HG02623 (cell line): ENCODE results near the gene RPS21.

ENCODE experiments used
- ATAC-seq: cut with Tn5 transposase; IDR thresholded peaks from one replicate; pipeline ENCODE4 v1.9.1; 2021; ENCODE audit warnings: moderate library complexity; ENCODE audit not compliant: unreplicated experiment

RPS21 gene

DNA sequence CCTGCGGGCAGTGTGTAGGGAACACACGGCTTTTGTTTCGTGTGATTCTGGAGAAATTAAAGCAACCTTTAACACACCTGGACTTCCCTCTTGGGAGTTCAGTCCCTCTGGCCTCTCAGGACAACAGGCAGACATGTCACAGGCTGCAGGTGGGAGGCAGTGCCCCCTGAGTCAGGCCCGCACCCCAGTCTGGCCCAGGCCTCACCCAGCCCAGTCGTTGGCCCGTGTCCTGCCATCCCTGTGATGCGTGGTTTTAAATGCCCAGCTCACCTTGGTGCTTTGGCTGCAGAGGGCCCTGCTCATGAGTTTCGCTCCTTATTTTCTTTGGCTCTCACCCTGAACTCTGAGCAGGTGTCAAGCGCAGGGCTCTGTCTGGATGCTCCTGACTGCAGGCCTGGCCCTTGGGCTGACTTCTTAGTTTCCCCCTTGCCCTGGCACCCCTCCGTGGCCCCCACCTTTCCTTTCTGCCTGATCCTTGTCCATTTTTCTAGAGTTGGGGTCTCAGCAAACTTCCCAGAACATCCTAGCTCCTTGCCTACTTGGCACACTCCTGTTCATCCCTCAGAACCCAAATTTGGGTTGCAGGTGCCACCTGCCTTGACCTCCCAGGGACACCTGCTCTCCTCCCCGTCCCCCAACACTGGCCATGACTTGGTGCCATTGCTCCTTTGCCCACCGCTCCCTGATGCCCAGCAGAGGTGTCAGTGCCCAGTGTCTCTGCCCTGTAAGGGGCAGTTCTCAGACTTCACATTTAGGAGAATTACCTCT is 22.4 kb downstream of the RPS21 start:
- no peak for ATAC-seq

DNA sequence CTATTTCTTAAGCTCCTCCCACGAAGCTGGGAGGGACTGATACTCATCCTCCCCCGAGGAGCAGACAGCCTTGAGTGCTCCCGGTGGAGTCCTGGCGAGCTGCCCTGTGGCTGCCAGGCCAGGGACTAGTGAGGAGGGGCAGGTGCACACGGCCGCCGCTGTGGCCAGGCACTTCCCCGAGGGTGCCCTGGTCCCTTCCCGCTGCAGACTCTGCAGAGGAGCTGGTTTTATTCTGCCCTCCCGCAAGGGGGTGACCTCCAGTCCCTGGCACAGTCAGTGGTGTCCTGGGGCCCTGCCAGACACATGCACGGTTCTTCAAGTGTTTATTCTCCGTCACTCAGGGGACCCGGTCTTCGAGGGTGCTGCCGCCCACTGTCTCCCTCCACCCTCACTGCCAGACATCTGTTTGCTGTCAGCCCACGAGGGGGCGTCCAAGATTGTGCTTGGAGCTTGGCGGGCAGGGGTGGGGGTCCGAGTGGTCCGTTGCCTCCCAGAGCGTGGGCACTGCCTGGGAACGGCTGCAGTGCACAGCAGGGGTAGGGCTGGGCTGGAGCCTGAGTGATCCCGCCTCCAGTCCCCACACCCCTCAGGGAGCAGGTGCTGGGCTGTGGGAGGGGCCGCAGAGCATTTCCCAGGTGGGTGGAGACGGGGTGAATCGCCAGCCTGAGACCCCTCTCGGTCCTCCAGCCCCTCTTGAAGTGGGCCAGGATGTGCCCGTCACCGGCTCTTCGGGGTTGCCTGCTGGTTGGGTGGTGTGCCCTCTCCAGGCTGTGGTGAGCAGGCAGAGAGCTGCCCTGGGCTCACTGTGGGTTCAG is 23.2 kb downstream of the RPS21 start:
- no peak for ATAC-seq

DNA sequence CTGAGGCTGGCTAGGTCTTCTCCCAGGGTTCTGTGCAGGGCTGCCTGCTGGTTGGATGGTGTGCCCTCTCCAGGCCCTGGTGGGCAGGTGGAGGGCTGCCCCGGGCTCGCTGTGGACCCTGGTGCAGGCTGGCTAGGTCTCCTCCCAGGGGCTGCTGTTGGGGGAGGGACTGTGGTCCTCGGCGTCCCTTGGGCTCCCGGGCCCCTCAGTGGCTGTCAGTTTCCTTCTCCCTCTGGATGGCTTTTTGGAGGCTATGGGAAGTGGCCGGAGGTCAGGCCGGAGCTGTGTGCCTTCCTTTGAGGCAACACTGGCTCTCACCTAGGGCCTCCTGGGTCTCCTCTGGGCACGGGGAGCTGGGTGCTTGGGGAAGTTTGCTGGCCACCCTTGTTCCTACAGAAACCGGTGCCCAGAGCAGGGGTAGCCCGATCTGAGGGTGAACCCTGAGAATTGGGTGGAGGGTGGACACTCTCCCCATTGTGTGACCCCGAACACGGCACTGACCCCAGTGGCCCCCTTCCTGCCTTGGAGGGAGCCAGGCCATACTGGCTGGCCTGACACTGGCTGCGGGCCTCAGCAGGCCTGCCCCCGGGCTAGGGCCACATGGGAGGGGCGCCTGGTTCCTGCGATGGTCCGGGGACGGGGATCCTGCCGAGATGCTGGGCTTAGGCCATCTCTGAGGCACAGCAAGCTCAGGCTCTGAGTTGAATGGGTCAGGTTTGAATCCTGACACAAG is 24.0 kb downstream of the RPS21 start:
- ATAC-seq = no peak

DNA sequence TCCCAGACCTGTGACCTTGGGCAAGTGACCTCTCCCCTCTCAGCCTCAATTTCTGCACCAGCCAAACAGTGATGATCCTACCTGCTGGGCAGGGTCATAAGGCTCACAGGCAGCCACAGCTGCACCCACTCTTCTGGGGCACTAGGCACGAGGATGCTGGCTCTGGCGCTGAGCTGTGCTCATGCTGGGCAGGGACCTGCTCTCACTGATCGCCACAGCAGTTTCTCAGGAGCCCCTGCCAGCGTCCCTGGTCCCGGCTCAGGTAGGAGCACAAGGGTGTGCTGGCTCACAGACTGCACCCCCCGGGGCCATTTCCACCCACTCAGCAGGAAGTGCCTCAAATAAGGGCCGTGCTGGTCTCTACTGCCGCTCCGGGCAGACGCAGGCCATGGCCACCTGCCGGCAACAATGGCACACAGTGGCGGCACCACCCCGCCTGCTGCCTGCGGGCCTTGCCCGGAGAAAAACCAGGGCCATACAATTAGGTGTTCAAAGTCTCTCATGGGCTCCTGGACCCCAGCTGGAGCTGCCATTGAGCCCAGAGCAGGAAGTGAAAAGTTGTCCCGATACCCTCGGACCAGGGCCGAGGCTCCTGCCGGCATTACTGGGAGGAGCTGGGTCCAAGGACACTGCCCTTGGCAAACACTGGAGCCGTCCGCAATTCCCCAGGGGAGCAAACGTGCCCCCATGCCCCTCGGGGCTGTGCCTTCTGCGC is 24.7 kb downstream of the RPS21 start:
- no peak for ATAC-seq

DNA sequence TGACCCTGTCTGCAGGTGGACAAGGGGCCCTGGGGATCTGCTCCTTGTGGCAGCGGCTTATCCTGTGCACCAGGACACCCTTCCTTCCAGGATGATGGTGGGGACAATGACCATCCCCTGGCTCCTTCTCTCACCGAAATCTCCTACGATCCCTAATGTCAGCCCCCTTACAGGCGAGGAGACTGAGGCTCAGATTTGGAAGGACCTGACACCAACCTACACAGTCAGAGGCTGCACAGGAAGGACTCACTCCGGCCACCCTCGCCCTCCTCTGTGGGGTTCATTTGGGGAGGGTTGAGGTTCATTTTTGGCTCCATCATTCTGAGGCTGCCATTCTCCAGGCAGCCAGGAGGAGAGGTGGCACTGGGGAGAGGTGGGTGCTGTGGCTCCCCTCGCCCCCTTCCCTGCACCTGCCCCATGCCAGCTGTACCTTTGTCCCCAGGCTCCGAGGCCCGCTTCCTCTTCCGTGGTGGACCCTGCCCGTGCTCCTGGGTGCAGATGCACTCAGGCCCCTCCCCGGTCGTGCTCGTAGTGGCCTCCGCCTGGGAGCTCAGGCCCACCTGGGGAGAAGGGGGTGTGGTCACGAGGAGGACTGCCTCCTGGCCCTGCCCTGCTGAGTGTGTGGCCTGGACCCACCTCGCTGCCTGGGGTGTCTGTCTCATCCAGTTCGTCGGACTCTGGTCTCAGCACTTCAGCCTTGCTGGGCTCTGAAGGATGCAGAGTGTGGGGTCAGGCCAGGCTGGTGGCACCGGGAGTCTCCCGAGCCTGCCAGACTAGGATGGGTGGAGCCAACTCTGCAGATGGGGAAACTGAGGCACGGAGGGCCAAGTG is 25.5 kb downstream of the RPS21 start:
- no peak for ATAC-seq

DNA sequence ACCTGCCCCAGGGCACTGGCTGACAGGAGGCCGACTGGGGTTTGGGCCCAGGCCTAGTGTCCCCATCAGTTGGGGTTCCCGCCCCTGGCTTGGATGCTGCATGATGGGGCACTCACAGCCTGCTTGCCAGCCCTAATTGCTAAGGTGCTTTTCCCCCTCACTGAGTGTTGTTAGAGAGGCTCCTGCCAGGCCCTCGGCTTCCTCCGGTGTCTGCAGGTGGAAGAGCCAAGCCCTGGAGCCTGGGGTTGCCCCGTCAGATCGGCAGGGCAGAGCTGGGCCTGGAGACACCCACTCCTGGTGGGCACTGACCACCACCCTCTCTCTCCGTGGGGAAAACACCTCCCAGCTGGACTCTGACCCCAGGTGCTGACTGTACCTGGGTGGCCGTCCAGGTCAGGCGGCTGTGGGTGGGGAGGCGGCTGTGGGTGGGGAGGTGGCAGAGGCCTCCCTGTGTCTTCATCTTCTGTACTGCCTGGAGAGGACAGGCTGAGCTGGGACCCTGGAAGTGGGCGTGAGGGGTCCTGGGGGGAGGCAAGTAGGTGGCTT is 26.2 kb downstream of the RPS21 start:
- no peak for ATAC-seq

DNA sequence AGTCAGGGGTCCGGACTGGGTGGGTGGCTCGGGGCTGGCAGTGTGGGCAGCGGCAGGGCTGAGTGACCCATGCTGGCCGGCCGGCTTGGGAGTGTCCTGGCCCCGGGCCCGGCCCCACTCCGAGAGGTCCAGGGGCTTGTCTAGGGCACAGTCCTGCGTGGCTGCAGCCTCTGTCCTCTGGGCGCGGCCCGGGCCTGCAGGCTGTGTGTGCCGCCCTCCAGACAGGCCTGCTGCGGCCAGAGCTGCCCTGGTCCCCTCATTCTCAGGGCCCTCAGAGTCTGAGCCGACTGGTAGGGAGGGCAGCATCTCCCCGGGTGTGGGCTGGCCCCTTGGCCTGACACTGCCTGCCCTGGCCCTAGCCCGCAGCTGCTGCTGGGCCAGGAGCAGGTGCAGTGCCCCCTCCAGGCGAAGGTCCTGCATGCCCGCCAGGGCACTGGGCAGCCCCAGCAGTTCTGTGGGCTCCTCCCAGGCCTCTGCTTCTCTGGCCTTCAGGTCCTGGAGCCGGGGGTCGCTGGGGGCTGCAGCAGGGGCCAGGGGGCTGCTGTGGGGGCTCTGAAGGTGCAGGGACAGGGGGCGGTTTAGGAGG is 27.1 kb downstream of the RPS21 start:
- ATAC-seq = no peak

DNA sequence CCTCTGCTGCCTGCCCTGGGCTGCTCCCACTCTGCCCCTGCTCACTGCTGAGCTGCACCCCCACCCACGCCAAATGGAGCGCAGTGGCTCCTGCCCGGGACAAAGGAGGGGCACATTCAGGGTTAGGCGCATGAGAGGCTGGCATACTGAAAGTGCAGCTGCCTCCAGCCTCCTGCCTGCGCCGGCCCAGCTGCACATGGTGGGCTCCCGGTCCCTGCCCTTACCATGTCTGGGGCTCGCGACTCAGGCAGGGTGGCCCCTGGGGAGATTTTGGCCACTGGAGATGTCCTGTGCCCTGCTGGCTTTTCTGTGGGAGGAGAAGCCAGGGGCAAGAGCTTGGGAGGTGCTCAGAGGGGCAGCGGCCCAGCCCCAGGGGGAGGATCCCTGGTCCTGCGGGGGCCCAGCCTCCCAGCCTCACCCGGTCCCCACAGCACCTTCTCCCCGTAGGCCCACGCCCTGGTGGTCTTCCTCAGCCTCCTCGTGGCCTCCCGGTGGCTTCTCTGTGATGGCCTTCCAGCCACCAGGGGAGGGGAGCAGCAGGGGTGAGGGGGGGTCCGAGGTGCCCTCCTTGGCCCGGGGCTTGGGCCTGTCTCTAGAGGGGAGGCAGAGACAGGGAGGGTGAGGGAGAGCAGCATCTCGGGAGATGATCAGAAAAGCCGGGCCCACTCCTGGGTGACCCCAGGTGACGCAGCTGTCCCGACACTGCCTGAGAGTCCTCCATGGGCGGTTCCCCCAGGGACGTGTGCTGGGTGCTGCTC is 28.6 kb downstream of the RPS21 start:
- ATAC-seq = no peak

DNA sequence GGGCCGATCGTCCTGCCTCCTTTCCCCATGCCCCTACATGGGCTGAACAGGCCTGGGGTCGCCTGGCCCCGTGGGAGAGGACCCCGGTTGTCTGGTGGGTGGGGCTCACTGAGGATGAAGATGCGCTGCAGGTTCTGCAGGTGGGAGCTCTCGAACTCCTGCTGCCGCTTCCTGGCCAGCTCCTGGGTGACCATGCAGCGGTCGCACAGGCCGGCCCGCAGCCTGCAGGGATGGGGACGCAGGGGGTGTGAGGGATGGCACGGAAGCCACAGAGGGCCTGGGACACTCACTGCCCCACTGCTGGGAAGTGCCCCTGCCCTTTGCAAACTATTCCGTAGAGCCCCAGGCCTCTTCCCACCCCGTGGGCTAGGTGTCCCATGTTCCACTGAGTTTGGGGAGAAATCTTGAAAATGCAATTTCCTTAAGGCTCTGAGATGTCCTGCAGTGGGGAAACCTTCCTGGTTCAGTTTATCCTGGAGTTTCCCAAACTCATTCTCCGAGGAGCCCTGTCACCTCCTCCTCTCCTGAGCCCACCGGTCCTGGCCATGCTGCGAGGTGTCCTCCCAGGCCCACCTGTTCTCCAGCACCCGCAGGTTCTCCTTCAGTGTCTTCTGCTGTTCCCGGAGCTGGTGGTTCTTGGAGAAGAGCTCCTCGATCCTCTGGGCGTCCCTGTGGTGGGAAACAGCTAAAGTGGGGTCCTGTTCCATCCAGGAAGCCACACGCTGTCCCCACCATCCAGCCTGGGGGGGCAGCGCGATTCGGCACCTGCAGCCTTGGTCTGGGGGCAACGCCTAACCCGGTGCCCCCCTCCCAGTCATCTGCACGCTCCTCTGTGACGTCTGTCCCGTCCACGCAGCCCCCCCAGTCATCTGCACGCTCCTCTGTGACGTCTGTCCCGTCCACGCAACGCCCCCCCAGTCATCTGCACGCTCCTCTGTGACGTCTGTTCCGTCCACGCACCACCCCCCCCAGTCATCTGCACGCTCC is 30.0 kb downstream of the RPS21 start:
- no peak for ATAC-seq

DNA sequence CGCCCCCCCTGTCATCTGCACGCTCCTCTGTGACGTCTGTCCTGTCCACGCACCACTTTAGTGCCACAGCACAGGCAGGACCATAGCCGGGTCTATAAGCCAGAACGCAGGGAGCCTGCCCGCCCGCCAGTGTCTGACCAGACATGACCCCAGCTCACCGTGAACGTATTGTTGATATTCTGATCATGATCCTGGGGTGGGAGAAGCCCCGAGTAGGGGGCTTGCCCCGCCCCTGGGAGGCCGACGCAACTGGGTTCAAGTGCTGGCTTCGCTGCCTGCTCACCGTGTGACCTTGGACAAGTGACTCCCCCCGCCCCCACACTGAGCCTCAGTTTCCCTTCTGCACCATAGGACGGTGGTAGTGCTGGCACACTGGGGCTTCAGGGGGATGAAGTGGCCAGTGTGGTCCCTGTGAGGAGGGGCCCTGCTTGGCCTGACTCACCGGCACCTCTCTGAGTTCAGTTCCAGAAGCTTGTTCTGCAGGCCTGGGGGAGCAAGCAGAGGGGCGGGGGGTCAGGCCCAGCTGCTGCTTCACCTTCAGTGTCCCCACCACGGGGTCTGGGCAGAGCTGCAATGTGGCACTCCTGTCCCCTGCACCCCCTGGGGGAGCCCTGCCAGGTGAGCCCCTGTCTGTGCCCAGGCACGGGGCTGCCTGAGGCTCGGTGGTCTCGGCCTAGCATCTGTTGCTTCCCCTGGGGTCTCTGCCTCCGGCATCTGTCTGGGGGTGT is 31.2 kb downstream of the RPS21 start:
- ATAC-seq = no peak

DNA sequence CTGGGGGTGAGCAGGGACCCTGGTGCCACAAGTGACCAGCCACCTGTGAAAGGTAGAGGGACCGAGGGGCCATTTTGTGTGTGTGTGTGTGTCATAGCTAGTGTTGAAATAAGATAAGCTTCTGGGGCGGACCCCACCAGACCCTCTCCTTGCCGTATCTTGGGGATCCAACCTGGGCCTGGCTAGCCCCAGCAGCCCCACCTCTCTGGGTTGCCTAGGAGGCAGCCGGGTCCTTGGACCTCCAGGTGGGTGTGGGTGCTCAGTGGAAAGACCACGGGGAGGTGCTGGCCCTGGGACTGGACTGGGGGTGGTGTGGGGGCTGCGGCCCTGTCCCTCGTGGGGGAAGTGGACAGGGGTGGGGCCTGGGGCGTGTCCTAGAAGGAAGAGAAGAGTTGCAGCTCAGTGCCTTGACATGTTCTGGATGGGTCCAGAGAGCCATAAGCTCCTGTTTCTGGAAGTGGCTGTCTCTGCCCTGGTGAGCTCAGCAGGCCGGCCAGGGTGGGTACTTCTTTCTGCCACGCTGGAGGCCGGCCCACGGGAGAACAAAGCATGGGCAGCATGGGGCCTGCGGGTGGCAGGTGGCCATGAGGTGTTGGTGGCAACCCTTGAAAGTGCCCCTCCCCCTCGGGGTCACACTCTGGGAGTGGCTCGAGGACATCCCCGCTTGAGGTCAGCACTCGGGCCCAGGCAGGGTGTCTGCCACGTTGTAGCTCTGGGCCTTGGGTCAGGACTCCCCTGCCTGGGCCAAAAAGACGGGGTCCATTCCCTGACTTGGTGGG is 32.0 kb downstream of the RPS21 start:
- no peak for ATAC-seq

DNA sequence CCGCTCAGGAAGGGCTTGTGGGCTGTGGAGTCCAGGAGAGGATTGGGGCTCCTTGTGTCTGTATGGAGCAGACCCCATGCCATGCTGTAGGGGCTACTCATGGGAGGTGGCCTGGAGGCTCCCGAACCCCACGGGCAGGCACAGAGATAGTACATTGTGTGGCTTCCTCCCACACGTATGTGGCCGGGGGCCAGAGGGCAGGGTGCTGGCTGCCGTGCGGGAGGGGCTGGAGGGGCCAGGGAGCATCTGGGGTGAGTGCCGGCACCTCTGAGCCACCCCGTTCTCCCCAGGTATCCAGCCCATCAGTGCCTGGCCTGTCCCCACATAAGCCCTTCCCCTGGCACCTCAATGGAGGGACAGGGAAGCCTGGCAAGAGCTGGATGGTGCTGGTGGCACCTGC is 32.9 kb downstream of the RPS21 start:
- no peak for ATAC-seq

DNA sequence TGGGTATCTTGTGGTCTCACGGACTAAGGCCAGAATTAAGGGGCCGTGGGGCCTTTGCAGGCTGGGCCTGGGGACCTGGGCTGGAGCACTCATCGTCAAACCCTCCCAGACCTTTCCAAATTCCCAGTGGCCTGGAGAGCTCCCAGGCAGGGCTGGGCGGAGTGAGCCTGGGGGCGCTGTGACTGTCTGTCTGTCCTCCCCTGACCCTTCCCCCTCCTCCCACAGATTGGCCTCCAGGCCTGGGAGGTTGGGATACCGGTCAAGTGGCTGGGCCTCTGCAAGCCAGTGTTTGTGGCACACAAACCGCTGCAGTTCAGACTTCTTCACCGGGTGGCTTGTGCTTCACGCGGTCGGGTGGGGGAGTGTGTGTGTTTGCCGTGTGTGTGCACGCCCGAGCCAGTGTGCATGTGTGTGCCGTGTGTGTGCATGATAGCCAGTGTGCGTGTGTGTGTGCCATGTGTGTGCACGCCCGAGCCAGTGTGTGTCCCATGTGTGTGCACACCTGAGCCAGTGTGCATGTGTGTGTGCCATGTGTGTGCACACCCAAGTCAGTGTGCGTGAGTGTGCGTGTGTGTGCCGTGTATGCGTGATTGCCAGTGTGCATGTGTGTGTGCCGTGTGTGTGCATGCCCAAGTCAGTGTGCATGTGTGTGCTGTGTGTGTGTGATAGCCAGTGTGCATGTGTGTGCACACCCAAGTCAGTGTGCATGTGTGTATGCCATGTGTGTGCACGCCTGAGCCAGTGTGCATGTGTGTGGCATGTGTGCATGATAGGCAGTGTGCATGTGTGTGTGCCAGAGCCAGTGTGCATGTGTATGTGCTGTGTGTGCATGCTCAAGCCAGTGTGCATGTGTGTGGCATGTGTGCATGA is 34.2 kb downstream of the RPS21 start:
- no peak for ATAC-seq

DNA sequence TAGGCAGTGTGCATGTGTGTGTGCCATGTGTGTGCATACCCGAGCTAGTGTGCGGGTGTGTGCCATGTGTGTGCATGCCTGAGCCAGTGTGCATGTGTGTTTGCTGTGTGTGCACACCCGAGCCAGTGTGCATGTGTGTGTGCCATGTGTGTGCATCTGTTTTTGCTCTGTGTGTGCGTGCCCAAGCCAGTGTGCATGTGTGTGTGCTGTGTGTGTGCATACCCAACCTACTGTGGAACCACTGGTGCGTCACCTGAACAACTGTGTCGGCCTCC is 34.8 kb downstream of the RPS21 start:
- ATAC-seq = no peak

DNA sequence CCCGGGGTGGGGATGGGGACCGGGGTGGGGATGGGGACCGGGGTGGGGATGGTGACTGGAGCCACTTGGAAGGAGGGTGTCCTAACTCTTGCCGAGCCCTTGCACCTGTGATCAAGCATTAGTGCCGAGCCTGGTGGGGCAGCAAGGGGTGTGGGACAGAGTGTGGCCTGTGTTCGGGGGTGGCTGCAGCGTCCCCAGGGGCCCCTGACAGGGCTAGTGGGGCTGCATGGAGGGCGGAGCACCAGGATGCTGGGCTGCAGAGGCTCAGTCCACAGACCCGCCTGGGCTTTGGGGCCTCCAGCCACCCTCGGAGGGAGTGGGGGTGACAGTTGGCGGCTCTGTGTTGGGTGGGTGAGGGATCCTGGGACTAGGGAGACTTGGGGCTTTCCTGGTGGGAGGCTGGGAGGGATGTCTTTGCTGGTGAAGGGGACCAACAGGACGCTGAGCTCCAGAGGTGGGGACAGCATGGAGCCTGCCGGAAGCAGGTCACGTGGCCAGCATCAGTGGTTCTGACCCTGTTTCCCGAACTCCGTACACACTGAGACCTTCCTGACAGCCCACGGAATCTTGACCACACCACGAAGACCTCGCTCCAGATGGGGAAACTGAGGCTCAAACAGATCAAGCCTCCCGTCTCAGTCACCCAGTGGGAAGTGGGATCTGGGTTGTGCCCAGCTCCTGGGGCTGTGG is 35.9 kb downstream of the RPS21 start:
- ATAC-seq = no peak
